ENCODE measurements around the gene SWAP70. TPM values are rescaled to one million over a fixed set of nuclear protein-coding genes. Genes with fewer than 3 reads are reported as not detected.

SWAP70 gene
- total and polyA plus RNA-seq, 2 of the 13 experiments (the other 11 are each of a cell fraction or from before 2014, with no cell fraction given), result 4.6 to 8.7 TPM

DNA sequence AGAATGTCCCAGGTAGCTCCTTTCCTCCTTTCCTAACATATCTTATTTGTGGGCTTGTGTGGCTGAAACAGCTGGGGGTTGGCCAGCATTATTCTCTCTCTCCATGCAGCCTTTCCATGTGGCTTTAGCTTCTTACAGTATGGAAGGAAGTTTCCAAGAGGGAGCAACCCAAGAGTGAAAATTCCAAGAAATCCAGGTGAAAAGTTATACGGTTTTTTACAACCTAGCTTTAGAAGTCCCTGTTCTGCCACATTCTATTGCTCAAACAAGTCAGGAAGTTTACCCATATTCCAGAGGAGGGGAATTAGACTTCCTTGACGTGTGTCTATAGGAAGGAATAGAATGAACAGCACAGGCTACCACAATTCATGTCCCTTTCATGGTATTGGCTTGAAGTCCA lies 10.0 kb upstream of the SWAP70 start (continued):
- TF ChIP-seq, protein P1, sequence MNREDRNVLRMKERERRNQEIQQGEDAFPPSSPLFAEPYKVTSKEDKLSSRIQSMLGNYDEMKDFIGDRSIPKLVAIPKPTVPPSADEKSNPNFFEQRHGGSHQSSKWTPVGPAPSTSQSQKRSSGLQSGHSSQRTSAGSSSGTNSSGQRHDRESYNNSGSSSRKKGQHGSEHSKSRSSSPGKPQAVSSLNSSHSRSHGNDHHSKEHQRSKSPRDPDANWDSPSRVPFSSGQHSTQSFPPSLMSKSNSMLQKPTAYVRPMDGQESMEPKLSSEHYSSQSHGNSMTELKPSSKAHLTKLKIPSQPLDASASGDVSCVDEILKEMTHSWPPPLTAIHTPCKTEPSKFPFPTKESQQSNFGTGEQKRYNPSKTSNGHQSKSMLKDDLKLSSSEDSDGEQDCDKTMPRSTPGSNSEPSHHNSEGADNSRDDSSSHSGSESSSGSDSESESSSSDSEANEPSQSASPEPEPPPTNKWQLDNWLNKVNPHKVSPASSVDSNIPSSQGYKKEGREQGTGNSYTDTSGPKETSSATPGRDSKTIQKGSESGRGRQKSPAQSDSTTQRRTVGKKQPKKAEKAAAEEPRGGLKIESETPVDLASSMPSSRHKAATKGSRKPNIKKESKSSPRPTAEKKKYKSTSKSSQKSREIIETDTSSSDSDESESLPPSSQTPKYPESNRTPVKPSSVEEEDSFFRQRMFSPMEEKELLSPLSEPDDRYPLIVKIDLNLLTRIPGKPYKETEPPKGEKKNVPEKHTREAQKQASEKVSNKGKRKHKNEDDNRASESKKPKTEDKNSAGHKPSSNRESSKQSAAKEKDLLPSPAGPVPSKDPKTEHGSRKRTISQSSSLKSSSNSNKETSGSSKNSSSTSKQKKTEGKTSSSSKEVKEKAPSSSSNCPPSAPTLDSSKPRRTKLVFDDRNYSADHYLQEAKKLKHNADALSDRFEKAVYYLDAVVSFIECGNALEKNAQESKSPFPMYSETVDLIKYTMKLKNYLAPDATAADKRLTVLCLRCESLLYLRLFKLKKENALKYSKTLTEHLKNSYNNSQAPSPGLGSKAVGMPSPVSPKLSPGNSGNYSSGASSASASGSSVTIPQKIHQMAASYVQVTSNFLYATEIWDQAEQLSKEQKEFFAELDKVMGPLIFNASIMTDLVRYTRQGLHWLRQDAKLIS (CRISPR knock-in tag; IDR thresholded peaks at IDR 0.05), result no peak
- no peak for TF ChIP-seq ZNF256 (CRISPR knock-in tag; conservative IDR thresholded peaks at IDR 0.05)
- no peak for TF ChIP-seq ZNF776 (CRISPR knock-in tag; IDR thresholded peaks at IDR 0.05)
- no peak for TF ChIP-seq ATF1 (CRISPR knock-in tag; IDR thresholded peaks at IDR 0.05)
- TF ChIP-seq HNF4G (IDR thresholded peaks at IDR 0.05; ENCODE audit: borderline replicate concordance, low read depth, low read length), result no peak
- TF ChIP-seq HNF4G (CRISPR knock-in tag; IDR thresholded peaks at IDR 0.05; ENCODE audit: borderline replicate concordance, low read depth), result no peak

DNA sequence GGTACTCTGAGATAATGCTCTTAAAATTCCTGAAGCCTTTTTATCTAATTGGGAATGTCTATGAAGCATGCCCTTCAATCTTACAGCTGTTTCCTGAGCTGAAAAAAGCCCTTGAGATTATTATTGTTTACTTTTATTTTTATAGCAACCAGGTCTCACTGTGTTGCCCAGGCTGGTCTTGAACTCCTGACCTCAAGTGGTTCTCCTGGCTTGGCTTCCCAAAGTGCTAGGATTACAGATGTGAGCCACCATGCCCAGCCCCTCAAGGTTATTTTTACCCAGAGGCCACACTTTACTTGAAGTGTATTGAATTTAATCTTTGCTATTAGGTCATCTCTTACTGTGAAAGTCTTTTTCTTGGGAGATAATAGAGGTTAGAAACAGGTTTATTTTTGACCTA lies 7.0 kb upstream of the SWAP70 start:
- no peak for DNase-seq (ENCODE audit: low spot score)
- Histone ChIP-seq H3K4me1 (ENCODE audit: insufficient read depth, low read length) (peaks cover 24% of the 10 kb centered on the region), H3K9ac (ENCODE audit: insufficient read depth, low read depth, low read length) (no peak overlapping the region), H3K9me3 (ENCODE audit: low read length) (no peaks in the 10 kb centered on the region), H4K20me1 (ENCODE audit: insufficient read depth, low read length) (no peaks in the 10 kb centered on the region), H3K36me3 (replicated peaks in 1 of 2; ENCODE audit: control insufficient read depth in 1 of 2, insufficient read depth in 2 of 2, low read length in 2 of 2) (no peaks in the 10 kb centered on the region), H2AFZ (ENCODE audit: low read length) (no peak overlapping the region), H3K4me3 (replicated peaks in 1 of 3; ENCODE audit: insufficient read depth in 1 of 3, low read depth in 2 of 3, low read length in 3 of 3) (no peak overlapping the region), H3K4me2 (ENCODE audit: low read depth, low read length) (no peak overlapping the region), H3K27me3 (ENCODE audit: control insufficient read depth in 1 of 2, insufficient read depth in 2 of 2, low read length in 2 of 2) (no peaks in the 10 kb centered on the region; a peak in 1 of 5 replicates), H3K27ac (ENCODE audit: extremely low read length, insufficient read depth, low read length) (no peak overlapping the region), H3K79me2 (ENCODE audit: insufficient read depth, low read length) (no peaks in the 10 kb centered on the region)
- intact Hi-C loops (cut with micrococcal nuclease; ENCODE audit: unreplicated experiment), result no loop called here
- FAIRE-seq, result no peak
- in situ Hi-C loops (cut with HindIII; ENCODE audit: extremely low pct_ligation_motif_present, low pct_unique_long_range_greater_than_20kb), result no loop called here
- POLR2A ChIA-PET, result no interaction called here
- BruUV-seq (replicated peaks), result no TSS peak
- CTCF ChIA-PET (ENCODE audit: low intra/inter-chr PET ratio, low total read pairs), result no interaction called here
- no peak for ATAC-seq
- TF ChIP-seq ZNF10 (CRISPR knock-in tag; IDR thresholded peaks at IDR 0.05; ENCODE audit: borderline replicate concordance, low read depth) (no peak), ZNF24 (IDR thresholded peaks at IDR 0.05) (no peak), ZNF737 (CRISPR knock-in tag; IDR thresholded peaks at IDR 0.05; ENCODE audit: borderline replicate concordance) (no peak), SNAI1 (CRISPR knock-in tag; IDR thresholded peaks at IDR 0.05; ENCODE audit: borderline replicate concordance) (no peak), FOSL2 (CRISPR knock-in tag; IDR thresholded peaks at IDR 0.05) (no peak), ZNF17 (CRISPR knock-in tag; IDR thresholded peaks at IDR 0.05) (no peak), SOX13 (IDR thresholded peaks at IDR 0.05) (no peak), SOX13 (CRISPR knock-in tag; conservative IDR thresholded peaks at IDR 0.05 in 1 of 2, IDR thresholded peaks at IDR 0.05 in 1 of 2) (no peak), ZNF354B (CRISPR knock-in tag; IDR thresholded peaks at IDR 0.05) (no peak), ZNF510 (CRISPR knock-in tag; IDR thresholded peaks at IDR 0.05; ENCODE audit: low read depth) (no peak), SRSF1 (optimal IDR thresholded peaks at IDR 0.05; ENCODE audit: low read depth, low read length) (no peak), KLF6 (CRISPR knock-in tag; IDR thresholded peaks at IDR 0.05) (no peak), ZKSCAN5 (CRISPR knock-in tag; IDR thresholded peaks at IDR 0.05) (no peak), KDM4B (CRISPR knock-in tag; IDR thresholded peaks at IDR 0.05) (no peak), HIVEP1 (CRISPR knock-in tag; IDR thresholded peaks at IDR 0.05) (no peak), KDM1A (CRISPR knock-in tag; IDR thresholded peaks at IDR 0.05) (no peak), ZNF572 (CRISPR knock-in tag; IDR thresholded peaks at IDR 0.05) (no peak)
- TF ChIP-seq, protein P2, sequence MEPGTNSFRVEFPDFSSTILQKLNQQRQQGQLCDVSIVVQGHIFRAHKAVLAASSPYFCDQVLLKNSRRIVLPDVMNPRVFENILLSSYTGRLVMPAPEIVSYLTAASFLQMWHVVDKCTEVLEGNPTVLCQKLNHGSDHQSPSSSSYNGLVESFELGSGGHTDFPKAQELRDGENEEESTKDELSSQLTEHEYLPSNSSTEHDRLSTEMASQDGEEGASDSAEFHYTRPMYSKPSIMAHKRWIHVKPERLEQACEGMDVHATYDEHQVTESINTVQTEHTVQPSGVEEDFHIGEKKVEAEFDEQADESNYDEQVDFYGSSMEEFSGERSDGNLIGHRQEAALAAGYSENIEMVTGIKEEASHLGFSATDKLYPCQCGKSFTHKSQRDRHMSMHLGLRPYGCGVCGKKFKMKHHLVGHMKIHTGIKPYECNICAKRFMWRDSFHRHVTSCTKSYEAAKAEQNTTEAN (CRISPR knock-in tag; conservative IDR thresholded peaks at IDR 0.05), result no peak
